Panc1 (cell line): ENCODE measurements around the gene PDE1A. TPM values are rescaled to one million over a fixed set of nuclear protein-coding genes. Genes with fewer than 3 reads are reported as not detected.

Experiments
- ATAC-seq: fragments of 200-7000 bp; cut with Tn5 transposase; 2 replicates; pipeline ENCODE4 v1.9.1; 2020; ENCODE audit warnings: mild to moderate bottlenecking, moderate library complexity
- BruUV-seq: library from RNA; stranded (reverse); fragments of 400-500 nt; replicated peaks from 2 replicates; lab custom pipeline; 2021; lab: Mats Ljungman, UMichigan
- CTCF ChIA-PET: fragments of 300-600 bp; sonication (Branson Sonifier 250); formaldehyde crosslinking; loops from one replicate; lab custom pipeline; 2022; ENCODE audit warnings: antibody characterized with exemption; lab: Charles Lee
- POLR2A ChIA-PET: fragments of 300-600 bp; sonication (Branson Sonifier 250); formaldehyde crosslinking; loops from one replicate; lab custom pipeline; 2022; ENCODE audit warnings: antibody characterized with exemption; lab: Charles Lee
- DNase-seq: peaks from one replicate; pipeline ENCODE4 v3.0.0-alpha.2; 2010; ENCODE audit warnings: low read depth, low spot score
- H3K27ac ChIP-seq: 2 replicates; pipeline ENCODE4 v1.5.1; 2011; ENCODE audit warnings: mild to moderate bottlenecking, low read length, inconsistent platforms
- H3K27me3 ChIP-seq: fragments of 200-500 bp; sonication (Bioruptor generic); 2 replicates; pipeline ENCODE4 v1.6.0; 2014; ENCODE audit warnings: low read length, inconsistent platforms; ENCODE audit not compliant: control insufficient read depth, insufficient read depth
- H3K36me3 ChIP-seq: fragments of 200-500 bp; sonication (Bioruptor generic); 2 replicates; pipeline ENCODE4 v1.5.1; 2014; ENCODE audit warnings: inconsistent platforms, mild to moderate bottlenecking, low read length, moderate library complexity; ENCODE audit not compliant: control insufficient read depth, insufficient read depth
- H3K4me1 ChIP-seq: 2 replicates; pipeline ENCODE4 v1.5.1; 2011; ENCODE audit warnings: inconsistent platforms, mild to moderate bottlenecking, low read length, moderate library complexity; ENCODE audit not compliant: control insufficient read depth, insufficient read depth
- H3K4me3 ChIP-seq, 2 experiments: 2 replicates each; pipeline ENCODE4 v1.5.1; 2011 to 2012; ENCODE audit warnings: low read depth in 2 of 2, low read length in 2 of 2, mild to moderate bottlenecking in 2 of 2, inconsistent platforms in 1 of 2, moderate library complexity in 1 of 2
- H3K9me3 ChIP-seq: fragments of 200-500 bp; sonication (Bioruptor generic); 2 replicates; pipeline ENCODE4 v1.5.1; 2014; ENCODE audit warnings: low read depth, mild to moderate bottlenecking, inconsistent platforms, low read length, moderate library complexity; ENCODE audit not compliant: control insufficient read depth, insufficient read depth
- POLR2AphosphoS5 ChIP-seq: IDR thresholded peaks from 2 replicates; pipeline ENCODE4 v1.6.1; 2012; ENCODE audit warnings: mild to moderate bottlenecking, low read depth, low read length, moderate library complexity
- SIN3A ChIP-seq: IDR thresholded peaks from 2 replicates; pipeline ENCODE4 v1.6.1; 2012; ENCODE audit warnings: low read depth, mild to moderate bottlenecking, low read length, moderate library complexity, borderline replicate concordance; ENCODE audit not compliant: insufficient read depth
- TCF7L2 ChIP-seq: IDR thresholded peaks from 2 replicates; pipeline ENCODE4 v1.6.1; 2011; ENCODE audit warnings: mild to moderate bottlenecking, low read depth, low read length, inconsistent platforms
- in situ Hi-C: cut with HindIII; loops from 2 replicates; pipeline ENCODE4 v1.10.0; 2016; ENCODE audit warnings: low sequenced_read_pairs, low pct_unique_long_range_greater_than_20kb
- intact Hi-C: fragments of 100-400 bp; cut with micrococcal nuclease; formaldehyde crosslinking; loops from one replicate; pipeline ENCODE4 v1.10.0; 2022; ENCODE audit not compliant: unreplicated experiment
- total RNA-seq: library from RNA; stranded (reverse); gene quantifications from one replicate; pipeline ENCODE4 v1.2.1, GENCODE V29; 2021; ENCODE audit not compliant: unreplicated experiment
- TF ChIP-seq, protein P1 (sequence below), 2 experiments: IDR thresholded peaks; 2 replicates each; pipeline ENCODE4 v1.6.1; 2011 to 2012; ENCODE audit warnings: low read depth in 2 of 2, control low read depth in 1 of 2, low read length in 1 of 2, mild to moderate bottlenecking in 1 of 2, moderate library complexity in 1 of 2; ENCODE audit not compliant: insufficient read depth in 1 of 2
- TF ChIP-seq, protein P2 (sequence below): fragments of 450-650 bp; IDR thresholded peaks from 2 replicates; pipeline ENCODE4 v1.5.1; 2017; ENCODE audit warnings: mild to moderate bottlenecking

PDE1A gene
- total RNA-seq, 1 experiment from 2014 or later: 0.08 TPM

DNA sequence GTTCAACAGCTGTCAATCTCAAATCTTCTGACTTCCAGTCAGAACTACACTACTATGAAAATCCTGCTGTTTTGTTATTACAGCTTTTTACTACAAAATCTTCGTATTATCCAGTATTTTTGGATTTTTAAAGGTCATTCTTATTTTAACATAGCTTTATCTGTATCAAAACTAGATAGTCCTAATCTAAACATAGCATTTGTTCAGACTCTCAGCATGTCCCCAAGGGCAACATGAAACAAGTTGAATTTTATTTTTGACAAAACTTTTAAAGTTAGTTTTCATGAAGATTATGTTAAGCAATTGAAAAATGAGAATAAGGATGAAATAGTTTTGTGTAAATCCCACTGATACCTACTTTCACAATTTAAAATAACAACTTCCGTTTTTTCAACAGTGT, 48.1 kb downstream of the PDE1A start:
- intact Hi-C loops (no loop called here), in situ Hi-C loops (no loop called here)
- Histone ChIP-seq H3K27ac (no peak overlapping the region), H3K4me1 (no peaks in the 10 kb centered on the region), H3K9me3 (0 out of 2 replicates have a peak, but pooled peaks cover 4% of the 10 kb centered on the region), H3K4me3 (no peak overlapping the region), H3K36me3 (no peaks in the 10 kb centered on the region), H3K27me3 (no peaks in the 10 kb centered on the region)
- ATAC-seq: no peak
- CTCF ChIA-PET: interaction anchor here (0.6 kb wide), 1 partner anchor 247 kb away, joined by 7 read pairs; no protein-coding TSS in a partner anchor
- DNase-seq: no peak
- no TSS peak for BruUV-seq
- POLR2A ChIA-PET: no interaction called here
- no peak for TF ChIP-seq TCF7L2
- no peak for TF ChIP-seq POLR2AphosphoS5
- TF ChIP-seq, protein P1, sequence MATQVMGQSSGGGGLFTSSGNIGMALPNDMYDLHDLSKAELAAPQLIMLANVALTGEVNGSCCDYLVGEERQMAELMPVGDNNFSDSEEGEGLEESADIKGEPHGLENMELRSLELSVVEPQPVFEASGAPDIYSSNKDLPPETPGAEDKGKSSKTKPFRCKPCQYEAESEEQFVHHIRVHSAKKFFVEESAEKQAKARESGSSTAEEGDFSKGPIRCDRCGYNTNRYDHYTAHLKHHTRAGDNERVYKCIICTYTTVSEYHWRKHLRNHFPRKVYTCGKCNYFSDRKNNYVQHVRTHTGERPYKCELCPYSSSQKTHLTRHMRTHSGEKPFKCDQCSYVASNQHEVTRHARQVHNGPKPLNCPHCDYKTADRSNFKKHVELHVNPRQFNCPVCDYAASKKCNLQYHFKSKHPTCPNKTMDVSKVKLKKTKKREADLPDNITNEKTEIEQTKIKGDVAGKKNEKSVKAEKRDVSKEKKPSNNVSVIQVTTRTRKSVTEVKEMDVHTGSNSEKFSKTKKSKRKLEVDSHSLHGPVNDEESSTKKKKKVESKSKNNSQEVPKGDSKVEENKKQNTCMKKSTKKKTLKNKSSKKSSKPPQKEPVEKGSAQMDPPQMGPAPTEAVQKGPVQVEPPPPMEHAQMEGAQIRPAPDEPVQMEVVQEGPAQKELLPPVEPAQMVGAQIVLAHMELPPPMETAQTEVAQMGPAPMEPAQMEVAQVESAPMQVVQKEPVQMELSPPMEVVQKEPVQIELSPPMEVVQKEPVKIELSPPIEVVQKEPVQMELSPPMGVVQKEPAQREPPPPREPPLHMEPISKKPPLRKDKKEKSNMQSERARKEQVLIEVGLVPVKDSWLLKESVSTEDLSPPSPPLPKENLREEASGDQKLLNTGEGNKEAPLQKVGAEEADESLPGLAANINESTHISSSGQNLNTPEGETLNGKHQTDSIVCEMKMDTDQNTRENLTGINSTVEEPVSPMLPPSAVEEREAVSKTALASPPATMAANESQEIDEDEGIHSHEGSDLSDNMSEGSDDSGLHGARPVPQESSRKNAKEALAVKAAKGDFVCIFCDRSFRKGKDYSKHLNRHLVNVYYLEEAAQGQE (IDR thresholded peaks at IDR 0.05; ENCODE audit: insufficient read depth in 1 of 2, low read depth in 2 of 2, low read length in 1 of 2): no peak
- TF ChIP-seq SIN3A: no peak
- TF ChIP-seq, protein P2, sequence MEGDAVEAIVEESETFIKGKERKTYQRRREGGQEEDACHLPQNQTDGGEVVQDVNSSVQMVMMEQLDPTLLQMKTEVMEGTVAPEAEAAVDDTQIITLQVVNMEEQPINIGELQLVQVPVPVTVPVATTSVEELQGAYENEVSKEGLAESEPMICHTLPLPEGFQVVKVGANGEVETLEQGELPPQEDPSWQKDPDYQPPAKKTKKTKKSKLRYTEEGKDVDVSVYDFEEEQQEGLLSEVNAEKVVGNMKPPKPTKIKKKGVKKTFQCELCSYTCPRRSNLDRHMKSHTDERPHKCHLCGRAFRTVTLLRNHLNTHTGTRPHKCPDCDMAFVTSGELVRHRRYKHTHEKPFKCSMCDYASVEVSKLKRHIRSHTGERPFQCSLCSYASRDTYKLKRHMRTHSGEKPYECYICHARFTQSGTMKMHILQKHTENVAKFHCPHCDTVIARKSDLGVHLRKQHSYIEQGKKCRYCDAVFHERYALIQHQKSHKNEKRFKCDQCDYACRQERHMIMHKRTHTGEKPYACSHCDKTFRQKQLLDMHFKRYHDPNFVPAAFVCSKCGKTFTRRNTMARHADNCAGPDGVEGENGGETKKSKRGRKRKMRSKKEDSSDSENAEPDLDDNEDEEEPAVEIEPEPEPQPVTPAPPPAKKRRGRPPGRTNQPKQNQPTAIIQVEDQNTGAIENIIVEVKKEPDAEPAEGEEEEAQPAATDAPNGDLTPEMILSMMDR: no peak

DNA sequence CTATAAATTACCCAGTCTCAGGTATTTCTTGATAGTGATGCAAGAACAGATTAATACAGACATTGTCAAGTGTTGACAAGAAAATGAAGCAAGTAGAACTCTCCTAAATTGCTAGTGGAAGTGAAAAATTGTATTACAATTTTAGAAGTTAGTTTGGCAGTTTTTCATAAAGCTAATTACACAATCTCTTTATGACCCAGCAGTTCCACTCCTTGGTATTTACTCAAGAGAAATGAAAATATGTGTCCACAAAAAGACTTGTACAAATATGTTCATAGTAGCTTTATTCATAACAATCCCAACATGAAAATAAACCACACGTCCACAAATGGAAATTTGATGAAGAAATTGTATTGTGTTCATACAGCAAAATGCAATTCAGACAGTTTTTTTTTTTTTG, 49.4 kb downstream of the PDE1A start:
- CTCF ChIA-PET: no interaction called here
- Histone ChIP-seq H3K36me3 (no peaks in the 10 kb centered on the region), H3K9me3 (0 out of 2 replicates have a peak, but pooled peaks cover 7% of the 10 kb centered on the region), H3K4me3 (no peak overlapping the region), H3K27me3 (no peaks in the 10 kb centered on the region), H3K27ac (no peak overlapping the region), H3K4me1 (peaks cover 3% of the 10 kb centered on the region; the same call in 1 of the 2 replicates)
- DNase-seq: no peak
- TF ChIP-seq TCF7L2 (no peak), SIN3A (no peak)
- TF ChIP-seq, protein P2: no peak
- no peak for ATAC-seq
- POLR2A ChIA-PET: no interaction called here
- BruUV-seq: no TSS peak
- in situ Hi-C loops (no loop called here), intact Hi-C loops (no loop called here)
